ENCODE measurements around the gene SEC61A2.

DNA sequence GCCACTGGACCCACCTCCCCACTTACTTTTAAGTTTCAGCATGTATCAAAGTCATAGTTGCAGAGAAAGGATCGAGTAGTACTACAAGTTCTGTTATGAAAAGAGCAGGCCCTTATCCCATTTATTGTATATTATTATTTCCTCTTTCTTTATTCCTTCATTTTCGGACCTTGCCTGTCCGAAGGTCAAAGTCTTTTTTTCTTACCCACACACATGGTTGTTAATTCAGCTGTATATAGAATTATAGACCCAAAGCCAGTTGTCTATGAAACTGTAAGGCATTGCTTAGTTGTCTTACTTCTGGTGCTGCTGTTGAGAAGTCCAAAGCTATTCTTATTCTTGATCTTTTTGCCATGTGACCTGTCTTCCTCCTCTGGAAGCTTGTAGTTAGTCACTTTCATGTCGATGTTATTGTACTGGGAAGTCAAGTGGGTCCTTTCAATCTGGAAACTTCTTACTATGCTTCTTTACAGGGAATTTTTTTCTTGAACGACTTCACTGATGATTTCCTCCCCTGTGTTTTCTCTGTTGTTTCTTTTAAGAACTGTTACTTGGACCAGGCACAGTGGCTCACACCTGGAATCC is 57.9 kb downstream of the SEC61A2 start:
- TF ChIP-seq CTCF (IDR thresholded peaks at IDR 0.05) (no peak), EZH2 (IDR thresholded peaks at IDR 0.05; ENCODE audit: borderline replicate concordance, insufficient read depth, low read depth, low read length, poor library complexity, severe bottlenecking) (no peak)

Measured in B cell (primary cell).